ENCODE data around the gene NFU1.
A peak's percentile ranks its signal among the peaks of the same experiment; 100 is the strongest.

NFU1 gene

DNA sequence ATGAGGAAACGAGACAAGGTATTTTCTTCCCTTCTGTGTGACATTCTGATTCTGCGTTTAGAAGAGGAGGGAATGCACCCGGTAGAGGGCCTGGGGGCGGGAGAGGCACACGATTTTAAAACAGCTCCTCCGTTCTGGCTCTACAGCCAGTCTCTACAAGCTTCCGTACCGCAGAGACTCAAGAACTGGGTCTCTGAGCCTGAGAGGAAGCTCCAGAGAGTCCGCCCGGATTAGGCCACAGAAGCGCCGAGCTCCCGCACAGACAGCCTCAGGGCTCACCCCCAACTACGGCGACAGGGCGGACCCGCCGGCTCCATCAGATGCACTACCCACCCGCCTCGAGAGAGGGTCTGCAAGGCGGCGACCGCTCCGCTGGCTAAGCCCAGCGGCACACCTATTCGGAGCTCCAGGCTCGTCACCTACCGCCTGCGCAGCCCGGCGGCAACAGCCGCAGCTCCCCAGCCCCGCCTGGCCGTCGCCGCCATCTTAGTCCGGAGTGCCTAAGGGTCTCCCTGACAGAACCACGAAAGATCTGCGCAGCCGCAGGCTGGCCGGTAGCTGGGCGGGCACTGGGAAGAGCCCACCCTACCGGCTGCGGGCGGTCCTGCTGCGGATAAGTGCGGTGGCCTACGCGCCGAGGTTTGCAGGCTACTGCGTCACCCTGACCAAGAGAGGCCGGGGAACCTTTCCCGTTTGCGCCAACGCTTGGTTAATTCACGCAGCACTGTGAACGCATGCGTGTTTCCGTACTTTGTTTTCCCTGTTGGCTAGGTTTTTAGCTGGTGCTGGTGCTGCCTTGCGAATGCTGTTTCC is at the start of gene NFU1:
TSS of gene NFU1 (minus strand) at position 498 of the 813 bp plus-strand sequence. CDS start at position 485, 13 bp downstream.
- H3K4me1 ChIP-seq (ENCODE audit: low read depth, poor library complexity, severe bottlenecking), result peaks cover 21% of the 10 kb centered on the region
- H3K4me2 ChIP-seq, result peak within 1 kb of the TSS; percentile 40
- peak within 1 kb of the TSS; percentile 91 for H2AFZ ChIP-seq (ENCODE audit: low read depth)
- H3K27me3 ChIP-seq (ENCODE audit: insufficient read depth, low read depth), result no peaks in the 10 kb centered on the region
- H3K4me3 ChIP-seq (IDR thresholded peaks at IDR 0.05; ENCODE audit: insufficient read depth, low read depth, low read length), result peak within 1 kb of the TSS; percentile 95
- no peaks in the 10 kb centered on the region for H3K36me3 ChIP-seq (ENCODE audit: insufficient read depth)
- peak within 1 kb of the TSS; percentile 90 for H3K9ac ChIP-seq
- TF ChIP-seq, protein P1, sequence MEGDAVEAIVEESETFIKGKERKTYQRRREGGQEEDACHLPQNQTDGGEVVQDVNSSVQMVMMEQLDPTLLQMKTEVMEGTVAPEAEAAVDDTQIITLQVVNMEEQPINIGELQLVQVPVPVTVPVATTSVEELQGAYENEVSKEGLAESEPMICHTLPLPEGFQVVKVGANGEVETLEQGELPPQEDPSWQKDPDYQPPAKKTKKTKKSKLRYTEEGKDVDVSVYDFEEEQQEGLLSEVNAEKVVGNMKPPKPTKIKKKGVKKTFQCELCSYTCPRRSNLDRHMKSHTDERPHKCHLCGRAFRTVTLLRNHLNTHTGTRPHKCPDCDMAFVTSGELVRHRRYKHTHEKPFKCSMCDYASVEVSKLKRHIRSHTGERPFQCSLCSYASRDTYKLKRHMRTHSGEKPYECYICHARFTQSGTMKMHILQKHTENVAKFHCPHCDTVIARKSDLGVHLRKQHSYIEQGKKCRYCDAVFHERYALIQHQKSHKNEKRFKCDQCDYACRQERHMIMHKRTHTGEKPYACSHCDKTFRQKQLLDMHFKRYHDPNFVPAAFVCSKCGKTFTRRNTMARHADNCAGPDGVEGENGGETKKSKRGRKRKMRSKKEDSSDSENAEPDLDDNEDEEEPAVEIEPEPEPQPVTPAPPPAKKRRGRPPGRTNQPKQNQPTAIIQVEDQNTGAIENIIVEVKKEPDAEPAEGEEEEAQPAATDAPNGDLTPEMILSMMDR (conservative IDR thresholded peaks at IDR 0.05; ENCODE audit: low read depth, low read length), result peak; percentile 51
- H3K27ac ChIP-seq, result peak within 1 kb of the TSS; percentile 83
- H4K20me1 ChIP-seq (ENCODE audit: insufficient read depth), result no peaks in the 10 kb centered on the region
- H3K79me2 ChIP-seq (ENCODE audit: insufficient read depth, low read depth), result peaks cover 24% of the 10 kb centered on the region

GRCh38 chr2:69483696-69484095 is 46.5 kb upstream of the NFU1 start:
- no peak overlapping the region for H3K4me3 ChIP-seq (IDR thresholded peaks at IDR 0.05; ENCODE audit: insufficient read depth, low read depth, low read length)
- H3K79me2 ChIP-seq (ENCODE audit: insufficient read depth, low read depth), result no peaks in the 10 kb centered on the region
- H4K20me1 ChIP-seq (ENCODE audit: insufficient read depth), result no peaks in the 10 kb centered on the region
- peaks cover 20% of the 10 kb centered on the region for H3K4me1 ChIP-seq (ENCODE audit: low read depth, poor library complexity, severe bottlenecking)
- no peaks in the 10 kb centered on the region for H3K36me3 ChIP-seq (ENCODE audit: insufficient read depth)
- H3K27ac ChIP-seq, result no peak overlapping the region
- no peak overlapping the region for H3K9ac ChIP-seq
- no peak overlapping the region for H2AFZ ChIP-seq (ENCODE audit: low read depth)
- TF ChIP-seq, protein P1 (conservative IDR thresholded peaks at IDR 0.05; ENCODE audit: low read depth, low read length), result no peak
- no peak overlapping the region for H3K4me2 ChIP-seq
- H3K27me3 ChIP-seq (ENCODE audit: insufficient read depth, low read depth), result no peaks in the 10 kb centered on the region

DNA sequence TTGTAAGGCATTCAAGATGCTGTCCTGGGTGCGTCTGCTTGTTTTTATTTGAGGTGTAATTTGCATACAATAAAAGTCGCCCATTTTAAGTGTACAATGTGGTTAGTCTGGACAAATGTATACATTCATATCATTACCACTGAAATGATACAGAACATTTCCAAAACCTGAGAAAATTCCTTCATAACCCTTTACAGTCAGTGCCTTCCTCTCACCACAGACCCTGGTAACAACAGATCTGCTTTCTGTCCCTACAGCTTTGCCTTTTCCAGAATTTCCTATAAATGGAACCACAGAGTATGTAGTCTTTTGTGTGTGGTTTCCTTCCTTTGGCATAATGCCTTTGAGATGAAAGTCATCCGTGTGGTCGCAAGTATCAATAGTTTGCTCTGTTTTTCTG is 45.8 kb upstream of the NFU1 start:
- Histone ChIP-seq H3K9ac (no peak overlapping the region), H3K4me2 (no peak overlapping the region), H2AFZ (ENCODE audit: low read depth) (no peak overlapping the region), H3K27ac (no peak overlapping the region), H3K4me3 (IDR thresholded peaks at IDR 0.05; ENCODE audit: insufficient read depth, low read depth, low read length) (no peak overlapping the region), H4K20me1 (ENCODE audit: insufficient read depth) (no peaks in the 10 kb centered on the region), H3K79me2 (ENCODE audit: insufficient read depth, low read depth) (no peaks in the 10 kb centered on the region), H3K27me3 (ENCODE audit: insufficient read depth, low read depth) (no peaks in the 10 kb centered on the region), H3K4me1 (ENCODE audit: low read depth, poor library complexity, severe bottlenecking) (peaks cover 22% of the 10 kb centered on the region), H3K36me3 (ENCODE audit: insufficient read depth) (no peaks in the 10 kb centered on the region)
- TF ChIP-seq, protein P1 (conservative IDR thresholded peaks at IDR 0.05; ENCODE audit: low read depth, low read length), result no peak

DNA sequence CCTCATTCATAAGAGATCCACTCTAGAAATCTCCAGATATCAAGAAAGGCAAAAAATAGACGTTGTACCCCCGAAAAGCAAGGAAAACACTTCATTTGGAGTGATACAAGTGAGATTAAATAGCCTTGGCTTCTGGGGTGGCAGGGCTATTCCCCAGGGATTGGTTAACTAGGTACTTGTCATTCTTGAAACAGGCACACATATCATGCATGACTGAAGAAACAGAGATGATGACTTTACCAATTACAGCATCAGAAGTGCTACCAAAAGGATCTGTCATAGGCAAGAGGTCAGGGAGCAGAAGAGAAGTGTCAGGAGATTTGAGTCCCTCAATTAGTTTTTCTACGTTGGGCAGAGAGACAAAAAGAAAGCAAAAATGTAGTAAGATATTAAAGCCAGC is 45.2 kb upstream of the NFU1 start:
- no peaks in the 10 kb centered on the region for H3K79me2 ChIP-seq (ENCODE audit: insufficient read depth, low read depth)
- no peak overlapping the region for H3K4me2 ChIP-seq
- H3K9ac ChIP-seq, result no peak overlapping the region
- H3K4me1 ChIP-seq (ENCODE audit: low read depth, poor library complexity, severe bottlenecking), result peaks cover 26% of the 10 kb centered on the region
- H2AFZ ChIP-seq (ENCODE audit: low read depth), result no peak overlapping the region
- no peaks in the 10 kb centered on the region for H3K27me3 ChIP-seq (ENCODE audit: insufficient read depth, low read depth)
- TF ChIP-seq, protein P1 (conservative IDR thresholded peaks at IDR 0.05; ENCODE audit: low read depth, low read length), result no peak
- H3K36me3 ChIP-seq (ENCODE audit: insufficient read depth), result no peaks in the 10 kb centered on the region
- no peak overlapping the region for H3K27ac ChIP-seq
- H4K20me1 ChIP-seq (ENCODE audit: insufficient read depth), result no peaks in the 10 kb centered on the region
- H3K4me3 ChIP-seq (IDR thresholded peaks at IDR 0.05; ENCODE audit: insufficient read depth, low read depth, low read length), result no peak overlapping the region
